NCI-H510A treated with DMSO at 0.1 percent for 48 hours (cell line): Measurements from ENCODE around the gene RBMS3.

ENCODE experiments used
- DNase-seq: peaks from one replicate; lab custom pipeline; 2025; lab: John Stamatoyannopoulos, UW

Gene RBMS3

DNA sequence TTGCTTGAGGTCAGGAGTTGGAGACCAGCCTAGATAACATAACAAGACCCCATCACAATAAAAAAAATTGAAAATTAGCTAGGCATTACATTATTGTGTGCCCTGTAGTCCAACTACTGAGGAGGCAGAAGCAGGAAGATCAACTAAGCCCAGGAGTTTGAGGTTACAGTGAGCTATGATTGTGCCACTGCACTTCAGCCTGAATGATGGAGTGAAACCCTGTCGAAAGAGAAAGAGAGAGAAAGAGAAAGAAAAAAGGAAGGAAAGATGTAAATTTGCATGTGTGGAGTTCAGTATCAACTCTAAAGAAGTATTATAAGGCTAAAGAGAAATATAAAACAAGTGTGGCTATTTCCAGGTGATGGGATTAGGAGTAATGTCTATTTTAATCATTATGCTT lies 661.4 kb downstream of the RBMS3 start:
- no peak for DNase-seq

DNA sequence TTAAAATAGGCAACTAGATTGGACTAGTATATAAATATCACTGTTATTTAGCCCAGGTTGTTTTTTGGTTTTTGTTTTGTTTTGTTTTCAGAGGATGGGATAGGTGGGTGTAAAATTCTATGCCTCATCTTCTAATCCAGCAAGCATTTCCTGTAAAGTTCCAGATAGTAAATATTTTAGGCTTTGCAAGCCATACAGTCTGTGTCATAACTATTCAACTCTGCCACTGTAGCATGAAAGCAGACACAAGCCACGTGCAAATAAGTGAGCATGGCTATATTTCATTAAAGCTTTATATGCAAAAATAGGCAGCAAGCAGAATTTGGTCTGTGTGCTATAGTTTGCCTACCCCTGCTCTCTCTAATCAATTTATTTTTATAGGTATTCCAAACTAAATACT lies 668.3 kb downstream of the RBMS3 start:
- no peak for DNase-seq

DNA sequence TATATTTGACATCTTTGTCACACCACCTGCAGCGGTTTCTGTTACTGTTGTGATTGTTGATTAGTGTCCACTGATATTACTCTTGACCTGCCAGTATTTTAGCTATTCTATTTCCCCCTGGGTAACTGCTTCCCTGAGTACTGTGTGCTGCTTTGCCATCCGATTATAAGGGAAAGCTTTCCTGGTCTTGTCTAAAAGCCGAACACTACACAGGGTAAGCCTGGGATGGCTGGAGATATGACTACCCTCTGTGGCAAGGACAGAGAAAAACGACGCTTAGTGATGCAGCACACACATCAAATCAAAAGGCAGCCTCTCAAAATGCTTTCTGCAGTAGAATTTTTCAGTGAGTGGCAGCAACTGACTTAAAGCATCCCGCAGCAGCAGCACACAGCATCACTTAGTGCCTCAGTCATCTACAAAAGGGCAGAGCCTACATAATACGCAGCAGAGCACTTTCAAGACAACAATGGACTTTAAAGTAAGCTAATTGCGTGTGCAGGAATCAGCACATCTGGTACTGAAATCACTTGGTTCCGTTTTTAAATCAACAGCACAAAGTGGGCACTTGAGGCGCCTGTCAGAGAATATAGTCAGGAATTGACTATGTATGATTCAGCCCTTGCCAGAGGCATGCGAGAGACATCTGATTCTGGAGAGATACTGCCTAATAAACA lies 669.2 kb downstream of the RBMS3 start:
- DNase-seq = no peak

DNA sequence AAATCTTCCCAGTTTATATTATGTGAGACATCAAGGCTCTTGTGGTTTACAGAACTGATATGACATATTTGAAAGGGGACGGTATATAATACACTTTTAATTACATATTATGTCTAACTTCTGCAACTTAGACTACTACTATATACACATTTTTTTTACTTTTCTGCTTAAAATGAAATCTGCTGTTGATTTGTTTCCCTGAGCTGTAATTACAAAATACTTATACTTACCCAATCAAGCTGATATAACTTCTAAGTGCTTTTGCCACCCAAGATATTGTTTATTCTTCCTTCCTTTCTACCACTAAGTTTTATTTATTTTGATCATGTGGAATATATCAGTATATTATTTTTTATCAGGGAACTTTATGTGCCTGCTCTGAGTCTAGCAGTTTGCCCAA lies 671.6 kb downstream of the RBMS3 start:
- no peak for DNase-seq

DNA sequence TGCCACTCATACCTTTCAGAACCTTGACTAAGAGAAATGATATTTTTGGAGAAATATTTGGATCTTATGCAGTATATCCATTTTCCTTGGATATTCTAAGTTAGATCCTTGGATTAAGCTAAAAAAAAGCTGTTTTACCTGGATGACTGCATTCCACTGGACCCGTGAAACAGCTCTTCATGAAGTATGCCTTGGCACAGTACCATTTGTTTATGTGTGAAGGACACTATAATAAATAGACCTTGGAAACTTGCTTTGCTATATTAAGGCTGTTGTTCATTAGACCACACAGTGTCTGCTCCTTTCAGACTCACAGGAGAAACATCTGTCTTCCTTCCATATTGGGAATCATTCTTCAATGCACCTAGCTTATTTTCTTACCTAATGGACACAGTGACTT lies 674.5 kb downstream of the RBMS3 start:
- no peak for DNase-seq

DNA sequence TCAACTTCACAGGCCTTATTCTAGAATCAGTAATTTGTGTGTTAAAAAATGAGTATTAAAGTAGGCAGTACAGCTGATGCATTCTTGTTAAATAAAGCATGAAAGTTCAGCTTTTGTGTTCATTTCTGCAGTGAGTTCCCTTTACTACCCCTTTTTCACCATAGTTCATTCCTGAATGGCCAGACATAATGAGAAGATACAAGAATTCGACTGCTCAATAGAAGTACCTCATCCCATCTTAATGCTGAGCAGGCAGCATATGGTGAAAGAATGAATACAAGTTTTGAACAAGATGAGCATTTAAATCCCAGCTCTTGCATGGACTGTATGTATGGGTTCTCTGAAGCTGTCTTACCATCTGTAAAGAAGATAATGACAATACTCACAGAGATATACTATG lies 677.9 kb downstream of the RBMS3 start:
- DNase-seq = no peak

DNA sequence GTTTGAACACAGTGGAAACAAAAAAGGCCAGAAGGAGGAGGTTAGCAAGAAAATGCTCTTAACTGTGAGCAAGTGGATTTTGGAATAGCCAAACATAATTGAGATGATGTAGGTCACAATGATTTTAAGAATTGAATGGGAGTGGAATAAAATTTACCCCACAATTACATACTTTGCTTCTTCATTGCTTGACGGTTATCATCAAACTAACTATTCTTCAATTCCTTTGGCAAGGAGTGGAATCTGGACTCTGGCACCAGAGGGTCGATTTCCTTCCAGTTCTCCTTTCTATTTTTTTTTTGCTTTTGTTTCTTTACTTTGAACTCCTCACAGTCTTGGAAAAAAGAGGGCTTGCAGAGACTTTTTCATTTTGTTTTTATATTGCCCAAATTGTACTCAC lies 691.0 kb downstream of the RBMS3 start:
- DNase-seq = no peak

DNA sequence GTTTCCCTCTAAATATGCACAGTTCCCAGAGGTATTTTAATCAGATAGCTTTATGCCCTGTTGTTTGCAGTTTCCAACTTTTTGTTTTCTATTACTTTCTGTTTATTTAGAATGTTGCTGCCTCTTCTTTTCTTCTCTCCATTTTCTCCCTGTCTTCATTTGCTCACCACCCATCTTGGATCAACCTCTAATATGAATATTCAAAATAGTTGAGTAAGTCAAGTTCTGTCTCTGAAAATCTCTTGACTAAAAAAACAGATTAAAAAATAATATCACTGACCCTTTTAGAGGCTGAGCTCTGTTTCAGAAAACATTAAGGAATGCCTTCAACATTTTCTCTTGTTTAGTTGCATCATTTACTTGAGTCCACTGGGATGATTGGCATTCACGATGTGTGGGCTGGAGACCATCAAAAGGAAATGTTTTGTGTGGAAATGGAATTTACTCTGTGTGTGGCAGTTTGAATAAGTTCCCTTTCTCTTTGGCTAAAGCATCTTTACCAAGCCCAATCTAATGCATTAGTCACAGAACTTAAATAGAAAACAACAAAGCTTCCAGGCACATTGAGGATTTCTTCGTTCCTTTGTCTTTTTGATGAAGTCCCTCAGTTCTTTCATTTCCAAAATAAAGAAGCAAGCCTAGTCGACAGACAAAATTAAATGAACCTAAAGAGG lies 691.6 kb downstream of the RBMS3 start:
- DNase-seq = no peak

DNA sequence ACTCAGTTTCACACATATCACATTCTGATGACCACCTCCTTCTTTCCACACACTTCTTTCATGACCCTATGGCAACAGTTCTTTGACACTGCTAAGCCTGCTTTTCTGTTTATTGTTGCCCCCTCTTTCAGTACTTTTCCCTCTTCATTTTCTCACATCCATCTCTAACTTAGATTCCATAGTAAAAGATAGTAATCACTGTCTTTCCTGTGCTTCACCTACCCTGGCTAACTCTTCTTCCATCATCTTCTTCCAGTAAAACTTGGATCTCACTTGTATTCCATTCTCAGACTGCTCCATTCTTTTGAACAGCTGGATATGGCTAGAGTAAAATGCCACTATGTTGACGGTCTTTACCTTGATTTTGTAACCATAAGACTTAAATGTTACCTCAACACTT lies 692.9 kb downstream of the RBMS3 start:
- DNase-seq = no peak

DNA sequence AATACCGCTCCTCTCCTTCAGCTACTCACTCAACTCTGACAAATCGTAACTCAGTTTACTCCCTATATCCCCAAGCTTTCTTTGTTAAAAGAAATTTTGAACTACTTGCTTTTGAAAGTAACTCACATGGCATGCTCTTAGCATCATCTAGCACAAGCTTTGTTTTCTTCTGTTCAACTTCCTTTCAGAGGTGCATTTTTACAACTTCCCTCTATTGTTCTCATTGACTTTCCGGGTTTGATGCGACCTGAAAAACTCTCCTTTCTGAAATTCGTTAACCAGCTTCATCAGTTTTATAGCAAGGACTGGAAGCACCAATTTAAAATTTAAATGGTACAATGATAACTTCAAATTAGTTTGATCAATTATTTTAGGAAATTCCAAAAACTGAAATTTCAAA lies 696.0 kb downstream of the RBMS3 start:
- no peak for DNase-seq

DNA sequence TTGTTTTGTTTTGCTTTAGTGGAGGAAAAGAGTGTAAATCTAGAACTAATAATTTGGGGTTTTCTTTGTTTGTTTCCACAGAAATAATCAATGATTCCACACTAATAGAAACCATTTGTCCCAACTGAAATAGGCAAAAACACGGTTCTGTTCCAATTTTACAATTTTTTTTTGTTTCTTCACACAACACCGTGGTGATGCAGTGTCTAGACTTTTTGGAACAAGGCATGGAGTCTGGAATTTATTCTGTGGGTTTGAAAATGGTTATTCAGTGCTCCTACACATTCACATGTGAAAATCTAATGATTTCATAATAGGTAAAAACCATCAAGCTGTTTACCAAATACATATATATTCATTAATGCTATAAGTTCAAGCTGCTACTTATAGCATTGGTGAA lies 696.5 kb downstream of the RBMS3 start:
- no peak for DNase-seq

DNA sequence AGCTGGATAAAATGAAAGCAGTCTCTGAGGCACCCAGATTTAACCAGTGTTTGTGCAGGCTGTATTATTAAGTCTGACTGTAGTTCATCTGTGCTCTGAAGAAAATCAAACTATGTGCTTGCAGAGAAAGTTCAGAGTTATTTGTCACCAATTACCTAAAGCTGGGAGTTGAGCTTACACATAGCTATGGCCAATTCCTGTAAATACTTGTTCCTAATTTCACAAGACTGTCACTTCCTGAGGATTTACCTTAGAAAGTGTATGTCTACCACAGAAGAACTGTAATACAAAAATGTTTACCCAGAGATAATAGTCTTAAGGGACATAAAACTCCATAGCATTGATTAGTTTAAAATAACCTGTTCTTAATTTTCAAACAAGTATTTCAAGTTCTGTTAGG lies 697.2 kb downstream of the RBMS3 start:
- DNase-seq = no peak

DNA sequence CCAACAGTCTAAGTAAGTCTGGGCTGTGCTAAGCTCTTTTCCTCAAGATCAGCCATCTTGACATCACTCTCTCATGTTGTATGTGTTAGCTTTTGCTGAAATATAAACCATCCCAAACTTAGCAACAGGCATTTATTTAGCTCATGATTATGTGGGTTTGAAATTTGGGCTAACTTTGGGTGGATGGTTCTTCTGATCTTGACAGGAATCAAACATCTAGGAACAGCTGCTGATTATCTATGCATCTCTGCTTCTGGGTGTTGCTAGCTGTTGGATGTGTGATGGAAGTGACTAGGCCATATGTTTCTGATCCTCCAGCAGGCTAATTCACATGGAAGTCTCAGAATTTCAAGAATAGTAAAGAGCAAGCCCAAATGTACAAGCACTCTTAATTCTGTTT lies 710.3 kb downstream of the RBMS3 start:
- DNase-seq = no peak

DNA sequence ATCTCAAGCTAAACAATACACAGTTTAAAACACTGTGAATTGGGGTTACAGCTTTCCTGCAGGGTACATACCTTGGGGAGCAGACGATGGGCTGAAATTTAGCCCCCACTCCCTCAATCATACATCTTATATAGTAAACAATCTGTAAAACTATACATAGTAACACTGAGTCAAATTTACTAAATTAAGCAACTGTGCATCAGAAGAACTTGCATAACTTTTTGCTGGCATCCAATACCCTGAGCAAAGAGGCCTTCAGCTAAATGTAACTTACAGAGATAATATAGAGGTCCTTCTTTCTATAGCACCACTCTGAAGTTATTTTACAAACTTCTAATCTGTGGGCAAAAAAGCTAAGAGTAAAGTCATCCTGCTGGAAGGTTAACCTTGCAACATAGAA lies 721.9 kb downstream of the RBMS3 start:
- no peak for DNase-seq

DNA sequence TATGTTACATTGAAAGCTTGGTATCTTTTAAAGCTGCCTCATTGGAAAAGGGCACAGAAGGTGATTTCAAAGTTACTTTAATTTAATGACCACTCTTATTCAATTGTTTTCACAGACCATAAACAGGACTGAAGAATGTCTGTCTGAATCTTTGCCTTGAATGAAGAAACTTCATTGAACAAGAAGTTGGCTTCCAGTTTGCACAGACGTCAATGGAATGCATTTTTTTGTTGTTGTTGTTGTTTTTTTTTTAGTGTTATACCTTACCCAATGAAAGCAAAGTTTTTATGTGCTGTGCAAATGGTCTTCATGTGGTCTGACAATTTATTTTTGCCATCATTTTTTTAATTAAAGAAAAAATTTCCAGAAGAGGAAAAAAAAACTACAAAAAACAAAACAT lies 722.9 kb downstream of the RBMS3 start:
- no peak for DNase-seq

DNA sequence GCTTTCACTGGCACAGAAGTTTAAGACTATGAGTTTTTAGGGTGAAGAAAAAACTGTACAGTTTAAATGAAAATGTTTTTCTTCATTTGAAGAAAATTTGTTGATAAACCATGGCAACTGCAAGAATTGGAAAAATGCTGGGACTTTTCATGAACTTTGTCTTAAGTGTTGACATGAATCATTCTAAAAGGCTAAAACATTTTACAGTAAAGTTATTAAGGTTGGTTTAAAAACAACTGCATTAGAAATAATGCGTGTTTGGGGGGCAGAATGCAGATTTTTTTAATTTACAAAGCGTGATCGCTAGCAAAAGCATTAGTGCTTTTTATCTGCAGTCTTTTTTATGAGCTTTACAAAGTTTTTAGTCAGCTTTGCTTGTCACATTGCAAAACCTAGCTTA lies 723.6 kb downstream of the RBMS3 start:
- DNase-seq = no peak

DNA sequence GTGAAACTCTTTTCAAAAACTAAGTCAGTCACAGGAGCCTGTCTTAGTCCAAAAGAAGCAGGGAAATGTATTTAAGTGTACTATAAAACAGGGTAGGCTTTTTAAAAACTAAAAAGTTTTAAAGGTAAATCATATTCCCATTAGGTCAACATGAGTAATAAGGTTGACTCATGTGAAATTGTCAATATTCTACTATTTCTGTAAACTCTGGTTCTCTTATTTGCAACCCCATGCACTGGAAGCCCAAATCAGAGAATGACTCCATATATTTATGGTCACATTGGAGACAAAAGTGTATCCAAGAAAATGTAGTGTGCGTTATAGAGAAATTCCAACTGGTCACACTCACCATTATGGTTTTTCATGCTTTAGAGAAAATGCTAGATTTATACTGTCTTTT lies 725.2 kb downstream of the RBMS3 start:
- DNase-seq = no peak

DNA sequence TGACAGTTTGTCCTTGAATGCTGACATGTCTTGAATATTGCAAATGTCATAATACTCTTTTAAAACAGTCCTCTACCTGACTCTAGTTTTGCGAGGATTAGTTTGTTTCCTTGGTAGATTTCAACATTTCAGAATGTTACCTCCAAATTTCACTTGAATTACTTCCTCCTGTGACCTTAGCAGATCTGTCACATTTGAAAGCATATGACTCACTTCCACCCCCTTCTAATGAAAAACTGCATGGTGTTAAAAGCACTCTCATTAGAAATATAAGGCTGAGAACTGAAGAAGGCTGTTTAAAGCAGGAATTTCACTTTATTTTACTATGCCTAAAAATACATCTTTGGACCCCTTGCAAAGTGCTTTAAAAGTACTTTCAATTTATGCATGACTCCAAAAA lies 726.8 kb downstream of the RBMS3 start:
- DNase-seq = no peak

DNA sequence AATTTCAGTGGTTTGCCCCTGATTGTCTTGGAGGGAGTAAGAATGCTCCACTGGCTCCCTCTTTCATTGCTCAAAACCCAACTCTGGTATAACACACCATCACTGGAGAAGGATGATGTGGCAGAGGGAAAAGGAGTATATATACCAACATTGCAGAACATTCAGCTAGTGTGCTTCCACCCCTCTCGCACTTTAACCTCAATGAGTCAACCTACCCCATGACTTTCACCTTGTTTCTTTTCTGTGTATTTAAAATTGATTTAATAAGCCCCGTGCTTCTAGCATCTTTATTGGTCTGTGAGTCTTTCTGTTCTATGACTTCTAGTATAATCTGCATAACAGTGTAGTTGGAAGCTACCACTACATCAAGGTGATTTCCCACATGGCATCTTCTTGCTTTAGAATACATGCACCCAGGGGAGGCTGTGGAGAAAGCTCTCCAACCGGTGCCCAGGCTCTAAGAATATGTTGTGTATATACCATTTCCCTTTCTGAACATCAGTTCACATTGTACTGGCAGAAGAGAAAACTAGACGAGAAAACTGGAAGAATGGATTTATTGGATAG lies 730.4 kb downstream of the RBMS3 start:
- no peak for DNase-seq

DNA sequence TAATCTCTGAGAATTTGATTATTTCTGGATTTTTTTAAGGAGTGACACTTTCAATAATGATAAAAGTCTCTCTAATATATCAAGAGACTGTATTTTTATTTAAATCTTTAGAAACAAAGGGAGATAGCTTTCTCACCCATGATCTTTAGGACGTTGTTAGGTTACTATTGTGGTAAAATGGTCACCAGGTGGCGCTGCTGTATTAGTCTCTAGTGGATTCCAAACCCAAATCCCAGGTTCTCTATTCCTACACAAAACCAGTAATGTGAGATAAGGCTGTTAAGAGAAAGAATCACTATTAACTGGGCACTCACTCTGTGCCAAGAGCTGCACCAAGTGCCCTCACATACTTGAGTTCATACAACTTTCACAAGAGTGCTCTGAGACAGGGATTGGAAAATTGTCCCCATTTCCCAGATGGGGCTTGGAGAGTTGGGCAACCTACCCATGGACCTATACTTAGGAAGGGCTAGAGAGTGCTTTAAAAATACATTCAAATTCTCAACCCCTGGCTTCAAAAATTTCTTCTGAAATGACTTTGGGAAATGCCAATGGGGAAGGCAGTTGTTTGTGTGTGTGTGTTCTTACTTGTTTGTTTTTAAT lies 732.2 kb downstream of the RBMS3 start:
- peak; percentile 43 for DNase-seq

DNA sequence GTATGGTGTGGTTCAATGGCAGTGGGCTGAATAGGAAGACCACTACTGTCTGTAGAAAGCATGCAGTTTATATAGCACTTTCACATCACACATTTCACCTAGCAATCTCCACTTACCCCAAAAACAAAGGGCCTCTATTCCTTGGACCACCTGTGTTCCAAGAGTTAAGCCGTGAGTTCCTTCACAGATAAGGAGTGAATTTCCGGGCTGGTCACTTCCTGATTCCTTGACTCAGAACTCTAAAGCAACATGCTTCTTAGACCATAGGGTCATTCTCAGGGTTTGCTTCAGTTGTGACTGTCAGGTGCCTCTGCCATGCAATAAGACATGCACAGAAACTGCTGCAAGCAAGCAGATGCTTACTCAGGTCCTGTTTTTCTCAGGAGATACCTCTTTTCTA lies 737.0 kb downstream of the RBMS3 start:
- DNase-seq = no peak

DNA sequence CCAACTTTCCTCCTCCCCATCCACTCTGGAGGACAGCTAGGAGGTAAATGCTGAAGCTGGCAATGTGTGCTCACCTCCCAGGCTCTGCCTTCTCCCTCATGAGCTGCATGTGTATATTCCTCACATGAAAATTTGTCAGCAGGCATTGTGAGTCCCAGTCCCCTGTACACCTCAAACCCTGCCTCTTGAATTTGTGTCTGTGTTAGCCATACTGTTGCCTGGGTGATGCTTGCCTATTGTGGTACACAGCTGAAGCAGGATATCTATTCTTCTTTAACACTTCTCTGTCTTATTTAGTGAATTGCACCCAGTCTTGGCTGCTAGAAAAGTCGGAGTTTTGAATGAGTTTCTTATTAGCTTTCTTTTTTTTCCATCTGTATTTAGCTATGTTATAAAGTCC lies 739.5 kb downstream of the RBMS3 start:
- no peak for DNase-seq

DNA sequence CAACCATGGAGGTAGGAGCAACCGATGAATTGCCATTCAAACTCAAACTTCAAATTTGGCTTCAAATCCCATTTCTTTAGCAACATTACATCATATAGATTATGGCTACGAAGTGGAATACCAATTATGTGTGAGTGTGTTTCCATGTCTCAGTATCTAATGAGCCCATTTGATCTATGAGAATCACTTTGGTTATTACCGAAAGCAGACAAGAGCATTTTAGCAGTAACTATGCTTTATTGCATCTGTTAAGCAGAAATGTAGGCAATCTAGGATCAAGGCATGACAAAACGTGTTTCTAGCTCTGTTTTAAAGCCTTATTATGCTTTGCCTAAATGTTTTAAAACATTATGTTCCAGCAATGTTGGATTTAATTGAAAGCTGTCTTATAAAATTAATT lies 743.6 kb downstream of the RBMS3 start:
- DNase-seq = no peak
